Femur (tissue), 1 donor: ENCODE measurements around the gene MYRIP.

Experiments
- DNase-seq: peaks from one replicate; pipeline ENCODE4 v3.0.0-alpha.2; 2017

Gene MYRIP

DNA sequence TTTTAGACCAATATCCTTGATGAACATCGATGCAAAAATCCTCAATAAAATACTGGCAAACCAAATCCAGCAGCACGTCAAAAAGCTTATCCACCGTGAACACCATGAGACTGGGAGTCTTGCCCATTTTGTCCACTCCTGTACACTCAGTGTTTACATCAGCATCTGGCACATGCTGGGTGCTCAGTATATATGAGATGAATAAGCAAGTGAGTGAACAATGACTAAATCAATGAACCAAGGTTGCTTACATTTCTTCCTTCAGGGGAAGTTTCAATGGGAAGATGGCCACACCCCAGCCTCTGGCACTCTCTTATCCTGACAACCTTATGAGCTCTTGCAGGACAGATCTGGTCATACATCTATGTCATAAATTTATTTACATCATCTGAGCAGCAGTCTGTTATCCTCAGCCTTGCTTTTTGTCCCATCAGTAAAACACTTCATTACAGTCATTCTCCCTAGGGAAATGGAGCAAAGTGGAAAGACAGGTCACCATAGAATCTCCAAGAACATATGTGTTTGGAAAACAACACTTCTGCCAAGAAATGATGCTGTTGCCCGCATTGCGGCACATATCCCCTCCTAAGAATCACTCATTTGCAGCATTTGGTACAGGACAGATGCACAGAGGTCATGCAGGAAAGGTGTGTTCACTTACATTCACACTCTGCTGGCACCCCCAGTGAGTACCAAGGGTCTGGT is 328.3 kb downstream of the MYRIP start:
- DNase-seq = no peak

DNA sequence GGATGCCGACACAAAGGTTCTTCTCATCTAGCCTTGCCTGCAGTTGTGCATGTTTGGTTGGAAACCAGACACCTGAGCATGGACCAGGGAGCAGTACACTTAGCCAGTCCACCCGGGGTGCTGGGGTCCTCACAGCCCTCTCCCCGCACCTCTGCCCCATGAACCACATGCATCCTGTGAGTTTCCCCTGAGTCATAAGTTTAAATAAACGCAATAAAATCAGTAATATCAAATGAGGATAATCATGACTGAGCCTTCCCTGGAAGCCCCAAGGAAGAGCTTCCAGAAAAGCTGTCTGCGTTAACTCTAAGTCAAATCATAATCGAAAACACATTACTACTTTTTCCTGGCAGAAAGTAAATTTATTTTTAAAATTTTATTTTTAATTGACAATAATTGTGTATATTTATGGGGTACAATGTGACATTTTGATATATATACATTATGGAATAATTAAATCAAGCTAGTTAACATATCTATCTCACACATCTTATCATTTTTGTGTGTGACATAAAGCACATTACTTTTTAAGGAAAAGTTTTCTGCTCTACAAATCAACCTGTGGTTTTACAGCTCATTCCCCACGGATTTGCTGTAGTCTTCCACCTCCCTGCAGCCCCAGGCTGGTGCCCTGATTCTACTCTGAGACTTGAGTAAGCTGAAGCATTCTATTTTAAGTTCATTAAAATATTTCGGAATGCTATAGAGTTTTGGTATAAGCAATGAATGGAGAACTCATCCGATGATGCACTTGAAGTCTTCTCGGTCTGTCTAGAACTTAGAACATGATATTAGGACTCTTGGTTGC is 334.1 kb downstream of the MYRIP start:
- no peak for DNase-seq

DNA sequence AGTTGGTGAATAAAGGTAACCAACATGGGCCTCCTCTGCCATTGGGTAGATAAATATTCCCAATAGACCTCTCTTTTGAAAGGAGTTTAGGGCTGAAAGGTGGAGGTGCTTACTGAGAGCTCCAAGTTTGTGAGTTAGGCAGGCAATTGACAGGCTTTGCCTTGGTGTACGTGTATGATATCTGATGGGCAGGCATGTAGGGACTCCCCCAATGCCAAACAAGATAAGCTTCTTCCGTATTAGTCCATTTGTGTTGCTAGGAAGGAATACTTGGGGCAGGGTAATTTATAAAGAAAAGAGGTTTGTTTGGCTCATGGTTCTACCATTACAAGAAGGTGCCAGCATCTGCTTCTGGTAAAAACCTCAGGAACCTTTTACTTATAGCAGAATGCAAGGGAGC is 339.4 kb downstream of the MYRIP start:
- no peak for DNase-seq

DNA sequence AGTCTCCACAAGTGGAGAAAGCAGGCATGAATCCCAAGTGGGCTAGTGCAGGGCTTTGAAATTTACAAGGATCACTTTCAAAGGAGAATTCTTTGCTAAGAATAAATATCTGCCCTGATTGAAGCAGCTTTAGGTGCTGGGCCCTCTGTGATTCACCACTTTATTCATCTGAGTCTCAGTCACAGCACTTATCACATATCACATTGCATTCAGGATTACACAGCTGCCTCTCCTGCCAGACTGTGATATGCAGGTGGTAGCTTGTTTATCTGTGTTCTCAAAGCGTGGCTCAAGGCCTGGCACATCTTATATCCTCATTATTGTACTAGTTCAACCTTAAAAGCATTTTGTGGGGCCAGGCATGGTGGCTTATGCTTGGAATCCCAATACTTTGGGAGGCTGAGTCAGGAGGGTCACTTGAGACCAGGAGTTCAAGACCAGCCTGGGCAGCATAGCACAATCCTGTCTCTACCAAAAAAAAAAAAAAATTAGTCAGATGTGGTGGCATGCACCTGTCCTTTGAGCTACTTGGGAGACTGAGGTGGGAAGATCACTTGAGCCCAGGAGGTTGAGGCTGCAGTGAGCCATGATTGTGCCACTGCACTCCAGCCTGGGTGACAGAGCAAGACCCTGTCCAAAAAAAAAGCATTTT is 343.2 kb downstream of the MYRIP start:
- DNase-seq = no peak

DNA sequence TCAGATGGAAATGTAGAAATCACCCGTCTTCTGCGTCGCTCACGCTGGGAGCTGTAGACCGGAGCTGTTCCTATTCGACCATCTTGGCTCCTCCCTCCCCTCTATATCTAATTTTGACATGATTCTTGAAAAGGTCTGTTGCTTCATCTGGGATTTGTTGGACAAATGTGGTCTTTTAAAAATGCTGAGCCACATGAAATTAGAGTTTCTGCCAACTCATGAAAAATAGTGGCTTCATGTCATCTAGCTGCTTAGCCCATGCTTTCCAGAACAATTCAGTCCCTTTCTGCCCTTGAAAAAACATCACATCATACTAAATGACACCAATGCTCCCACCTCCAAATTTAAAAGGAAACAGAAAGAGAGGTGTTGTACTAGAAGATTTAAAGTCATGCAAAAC is 351.5 kb downstream of the MYRIP start:
- DNase-seq = no peak

DNA sequence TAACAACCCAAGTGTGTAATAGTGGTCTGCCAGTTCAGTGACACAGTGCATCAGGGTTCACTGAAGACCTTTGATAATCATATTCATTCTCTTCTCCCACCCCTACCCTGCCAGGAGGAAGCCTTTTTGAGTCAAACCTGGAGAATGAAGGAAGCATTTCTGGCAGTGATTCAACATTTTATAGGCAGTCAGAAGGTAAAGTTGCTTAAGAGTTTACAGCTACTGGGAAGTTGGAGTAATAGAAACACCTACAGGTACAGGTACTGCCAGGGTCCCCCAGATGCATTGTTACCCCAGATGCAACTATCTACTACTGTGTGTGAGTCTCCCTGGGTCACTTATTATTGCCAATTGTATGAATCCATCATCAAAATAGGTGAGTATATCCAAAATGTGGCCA is 353.2 kb downstream of the MYRIP start:
- DNase-seq = no peak

DNA sequence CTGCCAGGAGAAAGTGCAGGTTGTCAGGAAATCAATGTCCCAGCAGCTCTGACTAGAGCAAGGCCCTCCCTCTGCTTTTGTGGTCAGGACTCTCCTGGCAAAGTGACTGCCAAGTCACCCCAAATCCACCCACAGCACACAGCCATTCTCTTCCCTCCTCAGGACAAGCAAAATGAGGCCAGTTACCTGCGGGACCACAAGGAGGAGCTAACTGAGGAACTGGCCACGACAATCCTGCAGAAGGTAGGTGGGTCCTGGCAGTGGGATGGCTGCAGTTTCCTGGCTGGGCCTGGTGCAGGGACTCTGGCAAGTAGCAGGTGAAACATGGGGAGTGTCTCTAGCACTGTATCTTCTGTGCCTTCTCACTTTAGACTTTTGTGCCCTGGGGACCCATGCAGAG is 357.6 kb downstream of the MYRIP start:
- no peak for DNase-seq

DNA sequence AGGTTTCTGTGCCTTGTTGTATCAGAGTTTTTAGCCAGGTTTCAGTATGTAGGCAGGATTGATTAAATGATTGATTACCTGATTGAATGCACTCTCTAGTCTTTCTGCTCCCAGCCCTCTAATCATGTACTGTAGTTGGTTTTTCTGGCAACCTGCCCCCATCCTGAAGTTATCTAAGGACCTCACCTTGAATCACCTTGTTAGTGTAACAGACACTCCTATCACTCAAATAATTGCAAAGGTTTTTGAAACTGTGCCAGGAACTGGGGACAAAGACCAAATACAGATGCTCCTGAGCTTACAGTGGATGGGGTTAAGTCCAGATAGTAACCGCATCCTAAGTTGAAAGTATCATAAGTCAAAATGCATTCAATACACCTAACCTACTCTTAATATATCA is 358.5 kb downstream of the MYRIP start:
- DNase-seq = no peak

DNA sequence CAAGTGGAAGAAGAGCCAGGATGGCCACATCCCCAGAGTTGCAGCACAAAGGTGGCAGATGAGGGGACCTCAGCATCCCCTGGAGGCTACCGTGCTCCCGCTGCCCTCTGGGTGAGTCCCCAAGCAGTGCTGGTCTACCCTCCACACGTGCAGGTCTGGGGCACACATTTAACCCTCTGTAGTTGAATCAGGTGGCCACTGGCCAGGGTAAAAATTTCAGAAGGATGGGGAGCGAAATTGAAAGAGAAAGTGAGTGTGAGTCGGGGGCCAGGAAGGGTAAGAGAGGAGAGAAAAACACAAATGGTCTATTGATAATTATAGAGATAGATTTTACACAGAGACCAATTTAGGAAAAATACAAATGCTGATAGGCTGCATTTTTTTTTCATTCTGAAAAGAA is 360.6 kb downstream of the MYRIP start:
- DNase-seq = no peak

DNA sequence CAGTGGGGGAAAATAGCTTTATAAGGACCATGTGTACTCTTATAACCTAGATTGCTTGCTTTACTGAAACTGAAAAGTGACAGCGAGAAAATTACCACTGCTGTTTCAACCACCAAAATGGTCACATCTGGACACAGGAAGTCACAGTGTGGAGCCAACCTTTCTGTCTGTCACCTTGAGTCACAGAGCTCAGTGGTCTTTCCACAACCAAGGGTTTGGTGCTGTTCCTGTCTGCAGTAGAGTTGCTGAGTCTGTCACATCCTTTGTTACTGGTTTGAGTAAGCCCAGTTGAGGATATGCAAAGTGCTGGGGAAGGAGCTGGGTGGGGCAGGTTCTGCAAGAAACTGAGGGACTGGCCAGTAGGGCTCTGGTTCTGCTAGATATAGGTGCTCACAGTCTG is 361.0 kb downstream of the MYRIP start:
- DNase-seq = no peak

DNA sequence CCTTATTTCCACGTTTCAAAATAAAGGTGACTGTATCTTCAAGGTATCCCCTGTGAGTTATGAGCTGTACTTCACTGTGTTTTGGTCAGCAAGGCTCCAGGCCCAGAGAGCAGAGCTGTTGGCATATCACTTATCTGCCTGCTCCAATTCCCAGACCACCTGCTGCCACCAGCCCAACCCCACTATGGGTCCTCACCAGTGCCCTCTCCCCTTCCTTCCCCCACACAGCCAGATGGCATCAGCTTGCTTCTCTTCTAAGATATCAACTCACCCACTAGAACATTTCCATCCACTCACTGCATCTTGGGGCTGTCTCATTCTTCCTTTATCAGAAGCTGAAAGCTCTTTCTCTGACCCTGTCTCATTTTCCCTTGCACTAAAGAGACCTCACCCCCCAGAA is 363.2 kb downstream of the MYRIP start:
- no peak for DNase-seq

DNA sequence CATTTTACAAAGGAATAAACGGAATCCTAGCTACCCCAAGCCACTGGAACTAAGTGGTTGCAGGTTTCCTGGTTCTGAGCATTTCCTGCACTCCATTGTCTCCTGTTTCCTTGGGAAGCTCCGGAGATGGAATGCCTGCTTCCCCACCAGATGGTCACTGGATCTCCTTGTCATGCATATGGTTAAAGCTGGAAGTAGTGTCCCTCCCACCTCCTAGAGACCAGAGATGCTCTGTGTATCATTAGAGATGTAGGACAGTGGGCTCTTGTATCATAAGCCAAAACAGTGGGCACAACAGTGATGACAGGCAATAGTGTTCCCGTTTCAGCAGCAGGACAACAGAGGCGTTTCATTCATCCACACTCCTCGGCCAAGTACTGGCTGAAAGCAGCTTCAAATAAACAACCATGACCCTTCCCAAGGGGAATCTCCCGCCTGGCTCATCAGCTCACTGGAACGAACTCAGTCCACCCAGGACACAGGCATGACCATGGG is 363.9 kb downstream of the MYRIP start:
- no peak for DNase-seq

DNA sequence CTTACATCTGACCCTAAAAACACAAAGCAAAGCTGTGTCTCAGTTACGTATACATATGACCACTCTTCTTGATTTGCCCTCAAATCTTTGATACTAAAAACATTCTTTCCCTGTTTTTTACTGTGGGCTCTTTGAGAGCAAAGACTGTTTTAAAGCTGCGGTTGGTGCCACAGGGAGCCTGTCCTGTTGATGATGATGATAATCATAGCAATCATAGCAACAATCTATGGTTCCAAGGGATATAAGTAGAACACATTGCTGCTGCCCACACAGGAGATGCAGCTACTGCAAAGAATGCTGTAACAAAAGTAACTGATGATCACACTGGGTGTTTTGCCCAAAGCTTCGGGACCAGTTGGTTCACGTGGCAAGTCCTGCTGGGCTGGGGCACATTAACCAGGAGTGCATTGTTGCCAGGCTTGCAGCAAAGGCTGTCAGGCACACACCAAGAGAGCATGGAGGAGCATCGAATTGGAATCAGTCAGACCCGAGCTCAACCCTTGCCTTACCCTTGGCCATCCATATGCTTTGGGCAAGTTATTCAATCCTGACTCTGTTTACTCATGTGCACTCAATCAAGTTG is 368.7 kb downstream of the MYRIP start:
- DNase-seq = no peak

DNA sequence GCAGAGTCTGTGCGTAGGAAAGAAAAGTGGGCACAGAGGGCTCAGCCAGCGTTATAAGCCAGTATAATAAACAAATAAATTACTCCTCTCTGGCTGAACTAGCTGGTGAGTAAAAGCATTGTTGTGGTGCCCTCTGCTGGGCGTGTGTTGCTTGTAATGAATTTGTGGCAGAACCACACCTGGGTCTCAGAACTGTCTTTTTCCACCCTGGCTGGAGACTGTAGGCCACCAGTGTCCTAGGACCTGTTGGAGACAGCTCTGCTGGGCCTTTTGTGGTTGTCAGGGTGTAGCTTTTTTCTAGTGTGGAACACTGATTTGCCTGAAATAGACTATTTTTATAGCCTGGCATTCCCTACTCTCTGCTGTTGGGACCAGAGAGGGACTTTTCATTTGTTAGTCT is 369.6 kb downstream of the MYRIP start:
- DNase-seq = peak; percentile 86

DNA sequence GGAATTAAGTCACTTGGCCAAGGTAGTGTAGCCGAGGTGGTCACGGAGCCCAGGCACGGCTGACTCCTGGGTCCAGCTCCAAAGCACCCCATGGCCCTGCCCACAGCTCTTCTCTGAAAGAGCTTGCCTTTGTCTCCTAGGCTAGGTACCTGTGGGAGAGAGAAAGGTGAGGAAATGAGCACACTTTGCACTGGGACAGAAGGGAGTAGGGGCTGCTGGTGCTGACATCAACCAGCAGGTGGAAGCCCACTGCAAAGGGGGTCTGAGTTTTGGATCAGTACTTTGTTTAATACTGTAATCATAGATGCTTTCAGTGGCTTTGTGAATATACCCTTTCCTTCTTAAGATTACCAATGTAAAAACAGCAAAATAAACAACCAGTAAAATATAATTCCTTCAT is 371.8 kb downstream of the MYRIP start:
- DNase-seq = no peak

DNA sequence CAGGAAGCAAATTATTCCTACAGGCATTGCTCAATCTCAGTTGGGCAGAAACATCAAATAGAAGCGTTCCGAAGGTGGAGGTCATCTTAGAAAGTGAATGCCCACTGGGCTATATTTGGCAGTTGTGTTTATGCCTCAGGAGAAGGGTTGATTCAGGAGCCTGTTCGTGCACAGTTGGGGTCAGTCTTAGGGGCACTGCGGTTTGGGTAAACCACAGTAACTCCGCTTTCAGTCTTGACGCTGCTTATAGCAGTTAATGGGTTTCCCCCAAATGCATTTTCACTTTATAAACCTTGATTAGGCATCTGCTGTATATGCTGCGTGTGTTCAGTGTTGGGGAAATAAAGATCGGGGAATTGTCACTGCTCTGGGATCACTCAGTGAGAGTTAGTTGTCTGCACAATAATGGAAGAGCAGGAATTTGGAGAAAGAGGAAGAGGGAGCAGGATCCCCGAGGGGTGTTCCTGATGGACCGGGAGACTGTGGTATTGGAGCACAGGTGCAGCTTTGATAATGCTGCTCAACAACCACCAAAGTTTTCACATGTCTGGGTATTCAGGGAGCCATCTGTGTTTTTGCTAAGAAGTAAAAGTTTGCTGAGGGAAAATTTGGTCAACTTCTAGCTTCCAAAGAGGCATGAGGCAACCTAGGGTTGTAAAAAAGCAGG is 375.8 kb downstream of the MYRIP start:
- no peak for DNase-seq

DNA sequence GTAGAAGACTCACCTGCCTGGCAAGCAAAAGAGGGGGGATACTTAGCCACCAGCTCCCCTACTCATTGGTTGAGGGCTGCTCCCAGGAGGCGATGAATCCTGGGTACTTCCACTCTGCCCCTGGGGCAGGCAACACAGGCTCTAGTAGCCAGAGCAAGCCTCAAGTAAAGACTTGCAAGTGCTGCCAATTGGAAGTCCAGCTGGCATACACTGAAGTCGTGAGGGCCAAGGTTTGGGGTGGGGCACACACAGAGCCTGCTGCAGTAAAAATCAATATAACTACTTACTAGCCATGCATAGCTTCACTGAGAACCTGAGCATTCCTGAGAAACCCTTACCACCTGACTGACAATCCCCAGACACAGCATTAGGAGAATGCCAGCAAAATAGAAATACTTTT is 377.1 kb downstream of the MYRIP start:
- DNase-seq = no peak

DNA sequence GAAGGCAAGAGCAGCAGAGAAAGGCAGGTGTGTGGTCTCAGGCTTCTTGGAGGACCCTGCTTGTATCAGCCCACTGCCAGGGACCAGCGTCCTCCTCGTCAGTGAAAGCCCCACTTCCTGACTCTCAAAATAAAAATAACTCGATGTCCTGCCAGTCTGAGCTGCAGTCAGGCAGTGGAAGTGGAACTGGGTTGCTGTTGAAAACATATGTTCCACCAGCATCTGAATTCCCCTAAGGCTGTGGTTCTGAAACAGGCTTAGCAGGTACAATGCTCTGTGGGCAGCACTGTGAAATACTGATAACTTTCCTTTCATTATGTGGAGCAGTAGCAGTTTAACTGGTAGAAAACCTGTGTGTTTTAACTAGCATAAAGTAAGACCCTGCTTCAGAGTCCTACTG is 378.5 kb downstream of the MYRIP start:
- DNase-seq = no peak

DNA sequence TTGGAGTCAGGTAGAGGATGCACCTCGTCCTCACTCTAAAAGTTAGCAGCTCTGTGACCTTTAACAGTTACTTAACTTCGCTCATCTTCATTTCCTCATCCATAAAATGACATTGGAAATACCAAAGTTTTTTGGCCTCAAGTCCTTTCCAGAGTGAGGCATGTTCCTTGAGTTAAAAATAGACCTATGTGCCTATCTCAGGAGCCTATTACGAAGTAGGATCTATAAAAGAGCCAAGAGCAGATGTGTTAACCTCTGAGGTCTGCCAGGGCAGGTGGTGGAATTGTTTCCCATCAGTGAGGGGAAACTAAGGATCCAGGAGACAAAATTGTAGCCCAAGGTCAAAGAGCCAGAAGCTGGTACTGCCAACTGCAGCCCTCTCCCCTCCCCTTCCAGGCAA is 379.7 kb downstream of the MYRIP start:
- no peak for DNase-seq

DNA sequence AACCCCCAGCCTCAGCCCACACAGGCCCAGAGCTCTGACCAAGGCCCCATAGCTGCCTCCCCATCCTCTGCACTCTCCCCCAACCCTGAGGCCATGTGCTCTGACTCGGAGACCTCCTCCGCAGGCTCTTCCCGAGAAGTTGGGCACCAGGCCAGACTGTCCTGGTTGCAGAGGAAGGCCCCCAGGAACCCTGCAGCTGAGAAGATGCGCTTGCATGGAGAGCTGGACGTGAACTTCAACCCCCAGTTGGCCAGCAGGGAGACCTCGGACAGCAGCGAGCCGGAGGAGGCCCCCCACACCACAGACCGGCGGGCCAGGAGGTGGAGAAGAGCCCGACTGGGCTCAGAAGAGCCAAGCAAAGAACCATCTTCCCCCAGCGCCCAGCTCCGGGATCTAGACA is 380.6 kb downstream of the MYRIP start:
- DNase-seq = no peak

DNA sequence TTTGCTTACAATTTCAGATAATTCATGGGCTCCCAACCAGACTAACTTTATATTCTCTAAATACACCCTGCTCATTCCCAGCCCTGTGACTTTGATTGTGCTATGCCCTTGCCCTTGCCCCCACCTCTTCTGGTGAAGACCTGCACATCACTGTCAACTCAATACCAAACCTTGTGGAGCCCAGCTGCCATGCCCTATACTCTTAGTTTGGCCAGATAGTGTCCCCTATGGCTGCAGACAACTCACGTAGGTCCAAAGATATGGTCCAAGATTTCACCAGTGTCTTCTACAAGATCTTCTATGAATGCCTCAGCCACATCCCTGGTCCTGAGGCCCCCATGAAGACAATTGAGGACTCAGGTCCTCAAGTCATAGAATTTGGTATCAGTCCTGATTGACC is 381.8 kb downstream of the MYRIP start:
- no peak for DNase-seq

DNA sequence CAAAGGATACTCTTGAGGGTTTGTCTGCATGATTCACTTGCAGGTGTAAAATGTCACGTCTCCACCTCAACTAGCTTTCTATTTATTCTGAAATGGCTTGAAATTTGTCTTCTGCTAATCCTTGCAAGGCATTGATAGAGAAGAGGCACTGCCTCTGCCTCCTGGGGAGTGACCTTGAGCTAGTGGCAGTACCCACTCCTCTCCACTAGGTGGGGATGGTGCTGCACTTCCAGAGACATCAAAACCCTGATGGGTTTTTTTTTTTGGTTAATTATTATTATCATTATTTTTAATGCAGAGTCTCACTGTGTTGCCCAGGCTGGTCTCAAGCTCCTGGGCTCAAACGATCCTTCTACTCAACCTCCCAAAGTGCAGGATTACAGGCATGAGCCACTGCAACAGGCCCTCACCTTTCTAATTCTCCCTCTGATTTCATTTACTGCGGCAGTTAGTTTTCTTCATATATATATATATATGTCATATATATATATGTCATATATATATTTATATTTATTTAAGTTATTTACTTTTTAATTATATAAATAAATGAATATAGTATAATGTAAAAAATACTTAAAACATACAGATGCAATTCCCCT is 382.5 kb downstream of the MYRIP start:
- DNase-seq = peak; percentile 60

DNA sequence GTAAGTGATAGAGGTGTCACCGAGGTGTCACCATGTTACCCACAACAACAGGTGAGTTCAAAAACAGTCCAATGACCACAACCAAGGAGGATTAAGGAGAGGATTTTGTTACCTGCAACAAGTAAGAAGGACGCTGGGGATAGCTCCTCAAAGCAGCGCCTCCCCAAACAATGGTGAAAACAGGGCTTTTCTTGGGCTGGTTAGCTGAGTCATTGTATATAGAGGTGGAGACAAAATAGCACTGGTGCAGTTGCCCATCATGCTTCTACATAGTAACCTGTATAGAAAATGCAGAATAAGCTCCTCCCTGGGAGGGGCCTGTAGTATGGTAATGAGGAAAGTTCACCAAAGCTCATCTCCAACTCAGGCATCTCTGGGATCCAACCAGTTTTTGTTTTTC is 383.2 kb downstream of the MYRIP start:
- DNase-seq = no peak
